HG02588 (cell line): ENCODE results near the gene ZXDC.

Experiments
- ATAC-seq: cut with Tn5 transposase; IDR thresholded peaks from one replicate; pipeline ENCODE4 v1.9.1; 2021; ENCODE audit warnings: mild to moderate bottlenecking, moderate library complexity; ENCODE audit not compliant: unreplicated experiment

The ZXDC gene

GRCh38 chr3:126512916-126513650 lies 37.4 kb upstream of the ZXDC start:
- no peak for ATAC-seq

DNA sequence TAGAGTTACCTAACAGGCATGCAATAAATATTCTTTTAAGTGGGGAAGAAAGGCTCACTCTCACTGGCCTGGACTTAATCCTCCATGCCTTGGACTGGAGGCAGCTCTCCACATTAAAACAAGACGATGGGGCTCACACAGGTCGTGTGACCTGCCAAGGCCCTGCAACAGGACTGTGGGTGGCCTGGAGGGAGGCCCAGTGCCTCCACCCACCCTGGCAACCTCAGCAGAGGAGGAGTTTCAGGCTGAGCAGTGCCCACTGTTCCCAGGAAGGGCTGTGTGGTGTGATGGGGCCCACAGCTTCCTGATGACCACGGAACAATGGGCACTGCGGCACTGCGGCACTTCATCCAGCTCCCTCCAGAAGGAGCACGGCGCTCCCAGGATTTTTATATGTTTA lies 36.3 kb upstream of the ZXDC start:
- no peak for ATAC-seq

DNA sequence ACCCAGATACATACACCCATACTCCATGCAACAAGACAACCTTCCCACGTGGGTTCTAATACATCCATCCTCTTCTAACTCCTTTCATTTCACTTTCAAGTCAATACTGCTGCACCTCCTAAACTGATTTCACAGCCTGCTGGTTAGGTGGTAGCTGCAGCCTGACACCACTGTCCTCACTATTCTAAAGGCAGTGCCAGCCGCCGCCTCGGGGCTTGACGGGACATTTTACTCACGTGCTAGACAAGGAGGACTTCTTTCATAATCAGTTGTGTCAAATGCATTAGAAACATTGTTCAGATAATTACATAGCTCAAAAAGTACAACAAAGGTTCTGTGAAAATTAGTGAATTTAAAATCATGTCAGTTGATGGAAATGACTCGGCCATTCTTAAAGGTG lies 35.6 kb upstream of the ZXDC start:
- ATAC-seq: no peak

- ATAC-seq: no peak
Observed at GRCh38 chr3:126510308-126510910, 34.7 kb upstream of the ZXDC start.

DNA sequence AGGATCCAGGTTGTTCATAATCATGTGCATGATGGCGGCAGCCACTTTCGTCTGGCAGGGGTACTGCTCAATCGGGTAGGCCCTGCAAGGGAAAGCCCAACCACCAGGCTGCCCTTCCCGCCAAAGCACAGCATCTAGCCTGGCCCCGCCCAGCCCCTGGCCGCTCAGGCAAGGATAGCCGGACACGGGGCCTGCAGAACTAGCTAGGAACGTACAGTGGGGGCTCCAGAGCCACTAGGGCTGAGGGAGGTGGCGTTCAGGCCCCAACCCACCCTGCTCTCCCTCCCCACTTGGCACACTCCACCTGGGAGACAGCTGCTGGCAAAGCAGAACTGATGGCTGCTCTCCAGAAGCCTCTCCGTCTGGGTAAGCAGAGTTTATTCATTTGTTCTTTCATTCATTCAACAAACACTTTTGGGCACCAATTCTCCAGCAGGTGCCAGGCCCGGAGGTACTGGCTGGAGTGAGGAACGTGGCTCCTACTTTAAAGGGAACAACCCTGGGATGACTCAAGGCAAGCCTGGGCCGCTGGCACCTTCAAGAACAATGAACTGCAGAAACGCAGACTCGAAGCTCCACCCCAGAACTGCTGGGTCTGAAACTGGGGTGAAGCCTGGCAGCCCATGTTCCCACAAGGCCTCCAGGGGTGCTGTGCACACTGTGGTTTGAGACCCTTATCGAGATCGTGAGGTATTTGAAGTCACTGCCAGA lies 34.1 kb upstream of the ZXDC start:
- ATAC-seq: no peak

DNA sequence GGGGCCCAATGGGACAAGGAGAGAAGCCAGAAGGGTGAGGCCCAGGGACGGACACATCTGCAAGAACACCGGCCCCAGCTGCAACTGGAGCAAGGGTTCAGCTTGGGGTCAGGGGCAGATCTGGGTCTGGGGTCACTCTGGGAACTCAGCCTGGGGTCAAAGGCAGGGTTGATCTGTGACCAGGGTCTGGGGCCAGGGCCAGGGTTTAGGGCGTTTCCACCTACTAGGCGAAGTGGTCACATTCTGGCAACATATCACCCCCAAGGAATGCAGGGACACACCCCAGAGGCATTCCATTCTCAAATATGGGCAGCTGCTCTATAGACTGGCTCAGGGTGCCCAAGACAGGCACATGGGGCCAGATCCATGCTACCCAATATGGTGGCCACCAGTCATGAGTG lies 32.9 kb upstream of the ZXDC start:
- no peak for ATAC-seq

GRCh38 chr3:126507886-126508285 lies 32.2 kb upstream of the ZXDC start:
- ATAC-seq: no peak

- ATAC-seq: no peak
Observed at GRCh38 chr3:126503701-126504100, 28.0 kb upstream of the ZXDC start.

- ATAC-seq: no peak
Observed at GRCh38 chr3:126502656-126503055, 27.0 kb upstream of the ZXDC start.

DNA sequence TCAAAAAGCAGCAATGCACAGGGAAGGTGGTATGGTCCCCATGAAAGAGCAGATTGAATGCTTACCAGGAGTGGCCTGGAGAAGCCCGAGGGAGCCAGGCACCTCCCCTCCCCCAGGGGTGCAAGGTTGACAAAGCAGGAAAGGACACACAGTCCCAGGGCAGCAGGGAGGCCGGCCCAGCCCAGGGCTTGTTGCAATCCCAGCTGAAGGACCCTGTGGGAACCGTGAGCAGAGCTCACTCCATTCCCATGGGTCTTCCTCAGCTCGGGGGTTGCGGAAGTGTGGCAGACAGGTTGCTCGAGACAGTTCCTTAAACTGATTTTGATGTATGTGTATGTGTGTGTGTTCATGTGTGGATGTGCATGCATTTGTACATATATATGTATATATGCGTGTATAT lies 26.0 kb upstream of the ZXDC start:
- no peak for ATAC-seq

DNA sequence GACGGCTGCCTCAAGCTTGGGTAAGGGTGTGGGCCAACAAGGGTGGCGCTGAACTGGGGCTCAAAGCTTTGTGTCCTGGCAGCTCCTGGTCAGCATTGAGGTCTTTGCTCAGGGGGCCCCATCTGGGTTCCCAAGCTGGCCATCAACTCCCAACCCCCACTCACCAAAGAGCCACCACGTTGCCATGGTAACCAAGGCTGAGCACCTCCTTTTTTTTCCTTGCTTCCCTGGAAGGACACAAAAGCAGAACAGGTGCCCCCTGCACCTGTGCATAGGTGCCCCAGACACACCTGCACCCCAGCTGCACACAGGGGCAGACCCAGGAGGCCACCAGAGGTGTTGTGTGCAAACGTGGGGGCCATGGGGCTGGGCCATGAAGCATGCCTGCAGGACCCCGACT lies 25.4 kb upstream of the ZXDC start:
- no peak for ATAC-seq

DNA sequence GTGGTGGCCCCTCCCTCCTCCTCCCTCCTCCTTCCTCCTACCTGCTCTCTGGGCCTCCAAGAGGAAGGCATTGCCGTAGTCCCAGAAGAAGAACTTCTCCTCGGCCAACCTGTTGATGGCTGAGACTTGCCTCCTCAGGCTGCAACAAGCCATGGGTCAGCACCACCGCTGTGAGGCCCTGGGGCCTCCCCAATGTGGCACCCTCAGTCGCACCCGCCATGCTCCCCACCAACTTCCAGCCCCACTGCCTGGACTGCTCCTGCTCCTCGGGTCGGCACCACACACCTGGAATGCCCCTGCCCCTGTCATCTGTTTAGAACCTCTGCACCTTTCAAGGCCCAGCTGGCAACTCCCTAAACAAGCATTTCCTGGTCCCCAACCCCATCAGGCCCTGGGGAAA lies 24.3 kb upstream of the ZXDC start:
- no peak for ATAC-seq

- no peak for ATAC-seq
Observed at GRCh38 chr3:126499401-126499800, 23.7 kb upstream of the ZXDC start.

GRCh38 chr3:126498929-126499328 lies 23.2 kb upstream of the ZXDC start:
- ATAC-seq: no peak

- ATAC-seq: no peak
Observed at GRCh38 chr3:126498461-126498860, 22.8 kb upstream of the ZXDC start.

DNA sequence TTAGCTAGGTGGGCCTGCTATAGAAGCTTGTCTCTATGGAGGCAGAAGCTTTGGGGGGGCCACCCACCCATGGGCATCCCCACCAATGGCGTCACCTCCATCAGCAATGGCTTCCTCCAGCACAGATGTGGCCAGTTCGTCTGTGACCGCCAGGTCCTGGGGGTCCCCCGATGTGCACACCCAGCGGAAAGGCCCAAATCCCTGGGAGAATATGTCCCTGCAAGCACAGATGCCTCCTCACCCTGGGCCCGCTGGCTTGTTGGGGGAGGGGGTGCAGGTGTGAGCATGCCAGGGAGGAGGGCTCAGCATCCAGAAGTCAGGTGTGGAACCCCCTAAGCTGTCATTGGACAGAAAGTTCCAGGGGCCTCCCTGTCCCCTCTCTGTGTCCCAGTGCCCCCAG lies 22.3 kb upstream of the ZXDC start:
- ATAC-seq: no peak

DNA sequence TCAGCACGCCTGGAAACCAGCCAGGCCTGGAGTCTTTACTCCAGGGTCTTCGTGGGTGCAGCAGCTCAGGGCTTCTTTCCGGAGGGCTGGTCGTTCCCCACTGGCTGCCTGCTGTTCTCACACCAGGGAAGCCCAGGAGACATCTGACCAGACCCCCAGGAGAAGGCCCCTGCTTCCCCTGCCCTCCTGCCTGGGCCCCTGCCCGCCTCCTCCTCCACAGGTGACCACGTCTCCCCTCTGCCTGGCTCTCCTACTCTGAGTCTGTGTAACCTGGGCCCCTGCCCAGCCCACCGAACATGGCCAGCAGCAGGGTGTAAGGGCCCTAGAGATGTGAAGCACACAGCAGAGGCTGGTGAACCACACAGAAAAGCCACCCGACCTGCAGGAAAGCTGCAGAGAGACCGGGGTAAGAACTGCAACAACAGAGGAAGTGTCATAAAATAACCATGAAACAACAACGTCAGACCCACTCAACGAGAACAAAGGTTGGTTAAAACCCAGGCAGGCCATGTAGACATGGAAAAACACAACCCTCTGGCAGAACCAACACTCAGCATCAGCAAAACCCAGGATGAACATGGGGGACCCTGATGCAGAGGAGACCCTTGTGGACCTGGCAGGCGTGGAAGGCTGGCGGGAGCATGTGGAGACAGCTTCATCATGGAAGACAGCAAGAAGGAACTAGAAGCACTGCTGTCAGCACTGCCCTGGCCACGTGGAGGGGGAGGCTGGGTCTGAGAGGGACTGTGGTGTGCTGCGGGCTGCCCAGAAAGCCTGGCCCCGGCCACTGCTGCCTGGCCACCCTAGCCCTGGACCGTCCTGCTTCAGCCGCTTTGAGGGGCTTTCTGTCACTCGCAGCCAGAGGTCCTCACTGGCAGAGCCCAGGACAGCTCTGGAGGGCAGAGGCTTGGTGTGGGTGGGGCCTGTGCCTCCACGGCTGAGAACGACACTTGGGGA lies 21.5 kb upstream of the ZXDC start:
- no peak for ATAC-seq

GRCh38 chr3:126495786-126496185 lies 20.1 kb upstream of the ZXDC start:
- no peak for ATAC-seq

- no peak for ATAC-seq
Observed at GRCh38 chr3:126494970-126495230, 19.2 kb upstream of the ZXDC start.

GRCh38 chr3:126494204-126494969 lies 18.7 kb upstream of the ZXDC start:
- ATAC-seq: no peak

- ATAC-seq: no peak
Observed at GRCh38 chr3:126493739-126494138, 18.0 kb upstream of the ZXDC start.
